D721Med (cell line): ENCODE data around the gene KIF3A.

Experiments
- DNase-seq: peaks from one replicate; pipeline ENCODE4 v3.0.0; 2011; ENCODE audit warnings: low spot score; ENCODE audit not compliant: insufficient read length
- FAIRE-seq: peaks from 2 replicates; lab custom pipeline; 2011; peaks lifted over from hg19 to GRCh38; lab: Jason Lieb, UNC
- TF ChIP-seq, protein P1 (sequence below): IDR thresholded peaks from 2 replicates; pipeline ENCODE4 v1.5.1; 2012; ENCODE audit warnings: mild to moderate bottlenecking, control low read depth; ENCODE audit not compliant: insufficient read depth; ENCODE audit errors: missing control alignments

The KIF3A gene

DNA sequence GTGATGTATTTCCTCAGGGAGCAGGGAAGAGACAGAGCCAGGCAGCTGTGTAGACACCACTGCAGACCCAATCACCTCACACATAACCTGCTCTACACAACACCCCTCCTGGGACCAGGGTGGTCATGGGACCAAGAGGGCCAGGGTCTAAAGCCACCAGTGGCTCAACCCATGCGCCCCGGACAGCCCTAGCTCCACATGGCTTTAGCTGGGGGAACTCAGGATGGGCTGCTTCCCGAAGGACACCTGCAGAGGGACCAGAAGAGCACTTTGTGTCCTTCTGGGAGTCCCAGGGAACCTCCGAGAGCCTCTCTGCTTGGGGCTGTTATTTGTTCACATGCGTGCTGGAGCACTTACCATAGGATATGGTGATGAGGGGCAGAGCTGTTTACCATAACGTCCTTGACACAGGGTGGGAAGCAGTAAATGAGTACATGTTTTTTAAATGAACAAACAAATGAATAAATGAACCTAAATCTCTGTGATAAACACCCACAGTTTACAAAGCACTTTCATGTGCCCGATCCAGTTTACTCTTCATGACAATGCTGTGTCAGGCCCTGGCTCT lies 27.4 kb upstream of the KIF3A start:
- no peak for DNase-seq
- TF ChIP-seq, protein P1, sequence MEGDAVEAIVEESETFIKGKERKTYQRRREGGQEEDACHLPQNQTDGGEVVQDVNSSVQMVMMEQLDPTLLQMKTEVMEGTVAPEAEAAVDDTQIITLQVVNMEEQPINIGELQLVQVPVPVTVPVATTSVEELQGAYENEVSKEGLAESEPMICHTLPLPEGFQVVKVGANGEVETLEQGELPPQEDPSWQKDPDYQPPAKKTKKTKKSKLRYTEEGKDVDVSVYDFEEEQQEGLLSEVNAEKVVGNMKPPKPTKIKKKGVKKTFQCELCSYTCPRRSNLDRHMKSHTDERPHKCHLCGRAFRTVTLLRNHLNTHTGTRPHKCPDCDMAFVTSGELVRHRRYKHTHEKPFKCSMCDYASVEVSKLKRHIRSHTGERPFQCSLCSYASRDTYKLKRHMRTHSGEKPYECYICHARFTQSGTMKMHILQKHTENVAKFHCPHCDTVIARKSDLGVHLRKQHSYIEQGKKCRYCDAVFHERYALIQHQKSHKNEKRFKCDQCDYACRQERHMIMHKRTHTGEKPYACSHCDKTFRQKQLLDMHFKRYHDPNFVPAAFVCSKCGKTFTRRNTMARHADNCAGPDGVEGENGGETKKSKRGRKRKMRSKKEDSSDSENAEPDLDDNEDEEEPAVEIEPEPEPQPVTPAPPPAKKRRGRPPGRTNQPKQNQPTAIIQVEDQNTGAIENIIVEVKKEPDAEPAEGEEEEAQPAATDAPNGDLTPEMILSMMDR = no peak
- FAIRE-seq = no peak

DNA sequence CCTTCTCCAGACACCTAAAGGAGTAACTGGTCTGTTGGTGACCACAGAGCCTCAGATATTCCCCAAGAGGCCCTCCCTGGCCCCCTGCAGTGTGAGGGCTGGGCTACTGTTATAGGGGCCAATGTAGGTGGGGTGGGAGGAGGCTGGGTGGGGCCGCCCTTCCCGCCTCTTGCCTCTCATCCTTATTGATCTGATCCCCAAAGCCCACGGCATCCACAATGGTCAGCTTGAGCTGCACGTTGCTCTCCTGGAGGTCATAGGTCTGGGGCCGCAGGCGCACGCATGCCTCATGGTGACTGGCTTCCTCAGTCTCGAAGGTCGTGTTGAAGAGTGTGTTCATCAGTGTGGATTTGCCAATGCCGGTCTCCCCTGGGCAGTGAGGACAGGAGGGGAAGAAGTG lies 26.7 kb upstream of the KIF3A start:
- FAIRE-seq (no peak), DNase-seq (no peak)
- TF ChIP-seq, protein P1 = no peak

DNA sequence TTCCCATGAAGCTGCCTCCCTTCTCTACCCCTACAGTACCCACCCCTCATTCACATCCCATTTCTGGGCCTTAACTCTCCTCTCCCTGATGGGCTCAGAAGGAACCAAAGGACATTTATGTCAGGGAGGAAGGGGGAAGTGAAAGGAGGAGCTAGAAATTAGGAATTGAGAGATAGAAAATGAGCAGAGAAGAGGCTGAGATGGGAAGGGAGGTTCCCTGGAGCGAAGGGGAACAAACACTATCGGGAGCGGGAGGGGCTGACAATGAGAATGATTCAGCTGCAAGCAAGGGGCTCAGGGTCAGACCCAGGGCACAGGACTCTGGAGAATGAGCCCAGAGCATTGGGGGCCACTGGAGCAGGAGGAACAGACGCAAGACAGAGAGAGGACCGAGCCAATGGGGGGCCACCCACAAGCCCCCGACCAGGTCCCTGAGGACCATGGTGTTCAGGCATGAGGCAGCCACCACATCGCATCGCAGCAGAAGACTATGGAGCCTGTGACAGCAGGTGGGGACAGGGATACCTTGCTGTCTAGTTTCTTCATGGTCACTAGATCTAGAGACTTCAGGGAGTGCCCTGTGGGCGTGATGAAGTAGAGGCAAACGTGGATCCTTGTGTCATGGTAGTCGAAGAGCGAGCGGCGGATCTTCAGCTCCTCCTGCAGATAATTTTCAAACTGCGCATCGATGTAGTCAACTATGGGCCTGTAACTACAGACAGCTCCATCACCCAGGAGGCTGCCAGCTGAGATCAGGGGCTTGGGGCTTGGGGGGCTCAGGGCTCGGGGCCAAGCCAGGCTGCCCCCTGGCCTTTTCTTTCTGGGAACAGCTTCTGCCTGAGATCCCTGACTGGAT lies 26.1 kb upstream of the KIF3A start:
- TF ChIP-seq, protein P1 = no peak

DNA sequence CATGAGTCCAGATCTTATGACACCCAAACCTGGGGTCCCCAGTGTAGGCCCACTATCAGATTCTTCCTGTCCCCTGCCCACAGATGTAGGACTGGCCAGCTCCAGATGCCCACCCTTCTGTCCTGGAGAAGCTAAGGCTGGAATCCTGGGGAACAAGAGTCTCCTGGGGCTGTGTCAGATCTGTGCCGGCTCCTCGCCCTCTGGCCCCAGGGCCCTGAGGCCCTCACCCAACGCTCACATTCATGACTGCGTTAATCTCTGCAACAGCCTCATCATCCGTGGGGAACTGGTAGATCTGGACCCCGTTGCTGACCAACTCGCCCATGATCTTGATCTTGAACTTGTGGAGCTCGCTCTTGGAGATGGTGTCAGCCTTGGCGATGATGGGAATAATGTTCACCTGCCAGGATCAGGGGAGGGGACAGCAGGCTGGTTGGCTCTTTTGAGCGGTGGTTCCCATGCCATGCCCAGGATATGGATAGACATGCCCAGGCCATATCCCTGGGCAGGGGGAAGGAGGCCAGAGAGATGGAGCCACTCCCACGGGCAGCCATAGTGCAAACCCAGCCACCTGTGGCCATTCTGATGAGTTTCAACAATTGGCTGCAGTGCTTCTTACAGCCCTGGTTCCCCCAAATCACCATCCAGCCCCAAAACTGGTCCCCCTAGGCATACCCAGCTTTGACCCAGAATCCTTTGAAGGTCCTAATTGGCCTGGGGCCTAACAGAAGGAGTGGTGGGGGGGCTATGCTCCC lies 25.1 kb upstream of the KIF3A start:
- FAIRE-seq (no peak), DNase-seq (no peak)
- TF ChIP-seq, protein P1 = no peak

More for the DNA sequence above, 26.1 kb upstream of the KIF3A start:
- DNase-seq (no peak), FAIRE-seq (no peak)

DNA sequence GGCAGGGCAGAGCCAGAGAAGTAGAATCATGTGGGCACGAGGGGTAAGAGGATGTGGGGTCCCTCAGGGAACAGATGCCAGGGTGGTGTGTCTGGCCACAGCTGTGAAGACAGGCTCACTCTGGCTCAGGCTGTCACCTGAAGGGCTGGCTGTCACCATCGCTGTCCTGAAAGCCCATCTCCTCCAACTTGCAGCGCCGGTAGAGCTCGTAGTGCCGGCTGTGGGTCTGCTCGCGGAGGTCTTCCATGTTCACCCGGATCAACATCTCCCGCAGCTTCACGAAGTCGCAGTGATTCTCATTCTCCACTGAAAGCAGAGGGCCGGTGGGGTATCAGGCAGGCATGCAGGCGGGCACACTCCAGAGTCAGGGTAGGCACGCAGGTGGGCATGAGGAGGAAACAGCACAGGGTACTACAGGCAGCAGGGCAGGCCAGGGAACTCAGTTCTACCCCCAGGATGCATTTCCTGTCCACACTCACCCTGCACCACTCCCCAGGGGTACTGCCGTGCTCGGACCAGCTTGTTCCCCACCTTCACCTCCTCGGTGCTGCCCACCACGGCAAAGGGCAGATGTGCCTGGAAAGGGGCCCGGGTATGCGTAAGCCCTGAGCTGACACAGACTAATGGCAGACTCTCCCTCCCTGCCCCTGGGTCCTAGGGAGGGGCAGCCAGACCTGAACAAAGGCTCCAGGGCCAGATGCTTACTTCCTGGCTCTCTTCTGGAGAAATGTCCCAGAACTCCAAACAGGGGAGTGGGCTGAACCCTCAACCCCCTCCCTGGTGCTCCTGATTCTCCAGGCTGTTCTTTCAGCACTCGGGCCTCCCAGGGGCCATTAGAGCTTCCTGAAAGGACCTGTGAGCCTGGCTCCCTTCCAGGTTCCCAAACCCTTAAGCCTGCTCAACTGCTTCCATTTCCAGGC lies 24.2 kb upstream of the KIF3A start:
- DNase-seq = no peak
- TF ChIP-seq, protein P1 = no peak
- FAIRE-seq = no peak

DNA sequence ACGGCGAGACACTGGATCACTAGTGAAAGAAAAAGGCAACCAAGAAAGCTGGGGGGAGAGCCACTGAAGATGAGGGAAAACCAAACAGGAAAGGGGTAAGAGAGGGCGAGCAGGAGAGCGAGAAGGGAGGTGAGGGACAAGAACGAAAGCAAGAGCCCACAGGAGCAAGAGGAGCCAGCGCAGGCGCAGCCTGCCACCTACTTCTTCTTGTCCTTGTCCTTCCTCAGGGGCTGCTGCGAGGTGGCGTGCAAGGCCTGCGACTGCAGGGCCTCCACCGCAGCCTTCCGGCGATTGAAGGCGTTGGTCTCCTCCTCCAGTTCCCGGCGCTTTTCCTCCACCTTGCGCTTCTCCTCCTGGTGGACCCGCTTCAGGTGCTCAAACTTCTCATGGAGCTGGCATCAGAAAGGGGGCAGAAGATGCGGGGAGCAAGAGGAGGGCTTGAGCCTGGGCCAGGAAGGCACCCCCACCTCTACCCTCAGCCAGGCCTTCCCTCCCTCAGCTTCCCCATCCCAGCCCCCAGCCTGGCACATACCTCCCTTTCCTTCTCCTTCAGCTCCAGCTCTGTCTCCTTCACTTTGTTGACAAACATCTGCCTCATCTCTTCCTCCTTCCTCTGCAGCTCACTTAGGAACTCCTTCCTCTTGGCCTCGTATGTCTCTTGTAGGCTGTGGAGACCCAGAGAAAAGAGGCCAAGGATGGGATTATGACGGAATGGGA lies 23.4 kb upstream of the KIF3A start:
- TF ChIP-seq, protein P1 = no peak
- FAIRE-seq = no peak
- no peak for DNase-seq
